ENCODE results near the gene MAML3. TPM values are rescaled to one million over a fixed set of nuclear protein-coding genes. Genes with fewer than 3 reads are reported as not detected.

The MAML3 gene
- total RNA-seq, result 1.6 and 2.1 TPM in 2 replicates

GRCh38 chr4:140153718-140154571 lies at the start of gene MAML3:
Gene MAML3, minus strand, starts transcription at chr4:140154184. Its CDS starts 857 bp downstream, at chr4:140153327.

Other genes with a start within 250 kb of the MAML3 start
- gene SCOC, start 219.5 kb upstream of the MAML3 start, total RNA-seq, result 58.3 and 59.3 TPM in 2 replicates

Data from cardiac atrium fibroblast (primary cell).